WTC11 (cell line): ENCODE results near the gene TRAPPC3.
"Not testable (repeated sequence)": the region's sequence is repeated elsewhere in the genome, so short reads cannot be mapped to it uniquely, and the experiment has no call there.

Source experiments
- ELF4 ChIP-seq: sonication (generic); formaldehyde crosslinking; IDR thresholded peaks from 2 replicates; pipeline ENCODE4 v1.8.1; 2022; ENCODE audit warnings: low read depth, mild to moderate bottlenecking, moderate library complexity, missing genetic modification reagents
- FOXK1 ChIP-seq: sonication (generic); formaldehyde crosslinking; IDR thresholded peaks from 2 replicates; pipeline ENCODE4 v1.8.0; 2022; ENCODE audit warnings: mild to moderate bottlenecking, moderate library complexity, missing genetic modification reagents
- GRHL2 ChIP-seq: fragments of 250-450 bp; sonication (Bioruptor Pico); IDR thresholded peaks from 2 replicates; pipeline ENCODE4 v1.8.0; 2022; ENCODE audit warnings: mild to moderate bottlenecking, moderate library complexity; ENCODE audit not compliant: insufficient replicate concordance, severe bottlenecking
- NFYB ChIP-seq: sonication (generic); formaldehyde crosslinking; conservative IDR thresholded peaks from 2 replicates; pipeline ENCODE4 v1.8.0; 2022; ENCODE audit warnings: low read depth, missing genetic modification reagents
- OVOL2 ChIP-seq: fragments of 250-450 bp; sonication (Bioruptor Pico); IDR thresholded peaks from 2 replicates; pipeline ENCODE4 v1.9.0; 2021; ENCODE audit warnings: mild to moderate bottlenecking, borderline replicate concordance
- SP1 ChIP-seq: sonication (generic); formaldehyde crosslinking; conservative IDR thresholded peaks from 2 replicates; pipeline ENCODE4 v1.8.1; 2022; ENCODE audit warnings: missing genetic modification reagents
- ZBTB21 ChIP-seq: sonication (generic); formaldehyde crosslinking; IDR thresholded peaks from 2 replicates; pipeline ENCODE4 v1.8.1; 2023; ENCODE audit warnings: mild to moderate bottlenecking, missing genetic modification reagents, borderline replicate concordance
- ZNF263 ChIP-seq: sonication (generic); formaldehyde crosslinking; IDR thresholded peaks from 2 replicates; pipeline ENCODE4 v1.8.1; 2022; ENCODE audit warnings: low read depth, mild to moderate bottlenecking, moderate library complexity, missing genetic modification reagents
- ZNF416 ChIP-seq: fragments of 250-450 bp; sonication (Bioruptor Pico); IDR thresholded peaks from 2 replicates; pipeline ENCODE4 v1.9.0; 2021; ENCODE audit warnings: mild to moderate bottlenecking, inconsistent platforms
- TF ChIP-seq, protein P1 (sequence below): fragments of 200-600 bp; IDR thresholded peaks from 2 replicates; pipeline ENCODE4 v1.8.0; 2022; ENCODE audit warnings: antibody characterized with exemption
- TF ChIP-seq, protein P2 (sequence below): sonication (generic); formaldehyde crosslinking; conservative IDR thresholded peaks from 2 replicates; pipeline ENCODE4 v1.8.1; 2023; ENCODE audit warnings: mild to moderate bottlenecking, low read depth, missing genetic modification reagents, moderate library complexity
- TF ChIP-seq, protein P3 (sequence below): sonication (generic); formaldehyde crosslinking; IDR thresholded peaks from 2 replicates; pipeline ENCODE4 v1.8.0; 2022; ENCODE audit warnings: mild to moderate bottlenecking, missing genetic modification reagents
- TF ChIP-seq, protein P4 (sequence below): sonication (generic); formaldehyde crosslinking; IDR thresholded peaks from 2 replicates; pipeline ENCODE4 v1.8.0; 2022; ENCODE audit warnings: mild to moderate bottlenecking, missing genetic modification reagents
- TF ChIP-seq, protein P5 (sequence below): fragments of 250-450 bp; sonication (Bioruptor Pico); IDR thresholded peaks from 2 replicates; pipeline ENCODE4 v1.9.0; 2021; ENCODE audit warnings: mild to moderate bottlenecking, borderline replicate concordance

DNA sequence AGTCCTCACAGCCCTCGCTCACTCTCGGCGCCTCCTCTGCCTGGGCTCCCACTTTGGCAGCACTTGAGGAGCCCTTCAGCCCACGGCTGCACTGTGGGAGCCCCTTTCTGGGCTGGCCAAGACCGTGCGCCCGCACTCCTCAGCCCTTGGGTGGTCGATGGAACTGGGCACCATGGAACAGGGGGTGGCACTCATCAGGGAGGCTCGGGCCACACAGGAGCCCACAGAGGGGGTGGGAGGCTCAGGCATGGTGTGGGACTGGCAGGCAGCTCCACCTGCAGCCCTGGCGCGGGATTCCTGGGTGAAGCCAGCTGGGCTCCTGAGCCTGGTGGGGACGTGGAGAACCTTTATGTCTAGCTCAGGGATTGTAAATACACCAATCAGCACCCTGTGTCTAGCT, 47.5 kb upstream of the TRAPPC3 start:
- TF ChIP-seq NFYB; ELF4 (CRISPR knock-in tag); OVOL2 (CRISPR knock-in tag); ZNF416; FOXK1 (CRISPR knock-in tag); SP1 (CRISPR knock-in tag); GRHL2 (CRISPR knock-in tag); ZNF263; ZBTB21 (CRISPR knock-in tag): not testable (repeated sequence)
- TF ChIP-seq, protein P1, sequence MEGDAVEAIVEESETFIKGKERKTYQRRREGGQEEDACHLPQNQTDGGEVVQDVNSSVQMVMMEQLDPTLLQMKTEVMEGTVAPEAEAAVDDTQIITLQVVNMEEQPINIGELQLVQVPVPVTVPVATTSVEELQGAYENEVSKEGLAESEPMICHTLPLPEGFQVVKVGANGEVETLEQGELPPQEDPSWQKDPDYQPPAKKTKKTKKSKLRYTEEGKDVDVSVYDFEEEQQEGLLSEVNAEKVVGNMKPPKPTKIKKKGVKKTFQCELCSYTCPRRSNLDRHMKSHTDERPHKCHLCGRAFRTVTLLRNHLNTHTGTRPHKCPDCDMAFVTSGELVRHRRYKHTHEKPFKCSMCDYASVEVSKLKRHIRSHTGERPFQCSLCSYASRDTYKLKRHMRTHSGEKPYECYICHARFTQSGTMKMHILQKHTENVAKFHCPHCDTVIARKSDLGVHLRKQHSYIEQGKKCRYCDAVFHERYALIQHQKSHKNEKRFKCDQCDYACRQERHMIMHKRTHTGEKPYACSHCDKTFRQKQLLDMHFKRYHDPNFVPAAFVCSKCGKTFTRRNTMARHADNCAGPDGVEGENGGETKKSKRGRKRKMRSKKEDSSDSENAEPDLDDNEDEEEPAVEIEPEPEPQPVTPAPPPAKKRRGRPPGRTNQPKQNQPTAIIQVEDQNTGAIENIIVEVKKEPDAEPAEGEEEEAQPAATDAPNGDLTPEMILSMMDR: not testable (repeated sequence)
- TF ChIP-seq, protein P2, sequence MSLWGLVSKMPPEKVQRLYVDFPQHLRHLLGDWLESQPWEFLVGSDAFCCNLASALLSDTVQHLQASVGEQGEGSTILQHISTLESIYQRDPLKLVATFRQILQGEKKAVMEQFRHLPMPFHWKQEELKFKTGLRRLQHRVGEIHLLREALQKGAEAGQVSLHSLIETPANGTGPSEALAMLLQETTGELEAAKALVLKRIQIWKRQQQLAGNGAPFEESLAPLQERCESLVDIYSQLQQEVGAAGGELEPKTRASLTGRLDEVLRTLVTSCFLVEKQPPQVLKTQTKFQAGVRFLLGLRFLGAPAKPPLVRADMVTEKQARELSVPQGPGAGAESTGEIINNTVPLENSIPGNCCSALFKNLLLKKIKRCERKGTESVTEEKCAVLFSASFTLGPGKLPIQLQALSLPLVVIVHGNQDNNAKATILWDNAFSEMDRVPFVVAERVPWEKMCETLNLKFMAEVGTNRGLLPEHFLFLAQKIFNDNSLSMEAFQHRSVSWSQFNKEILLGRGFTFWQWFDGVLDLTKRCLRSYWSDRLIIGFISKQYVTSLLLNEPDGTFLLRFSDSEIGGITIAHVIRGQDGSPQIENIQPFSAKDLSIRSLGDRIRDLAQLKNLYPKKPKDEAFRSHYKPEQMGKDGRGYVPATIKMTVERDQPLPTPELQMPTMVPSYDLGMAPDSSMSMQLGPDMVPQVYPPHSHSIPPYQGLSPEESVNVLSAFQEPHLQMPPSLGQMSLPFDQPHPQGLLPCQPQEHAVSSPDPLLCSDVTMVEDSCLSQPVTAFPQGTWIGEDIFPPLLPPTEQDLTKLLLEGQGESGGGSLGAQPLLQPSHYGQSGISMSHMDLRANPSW: not testable (repeated sequence)
- TF ChIP-seq, protein P3, sequence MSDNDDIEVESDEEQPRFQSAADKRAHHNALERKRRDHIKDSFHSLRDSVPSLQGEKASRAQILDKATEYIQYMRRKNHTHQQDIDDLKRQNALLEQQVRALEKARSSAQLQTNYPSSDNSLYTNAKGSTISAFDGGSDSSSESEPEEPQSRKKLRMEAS: not testable (repeated sequence)
- TF ChIP-seq, protein P4, sequence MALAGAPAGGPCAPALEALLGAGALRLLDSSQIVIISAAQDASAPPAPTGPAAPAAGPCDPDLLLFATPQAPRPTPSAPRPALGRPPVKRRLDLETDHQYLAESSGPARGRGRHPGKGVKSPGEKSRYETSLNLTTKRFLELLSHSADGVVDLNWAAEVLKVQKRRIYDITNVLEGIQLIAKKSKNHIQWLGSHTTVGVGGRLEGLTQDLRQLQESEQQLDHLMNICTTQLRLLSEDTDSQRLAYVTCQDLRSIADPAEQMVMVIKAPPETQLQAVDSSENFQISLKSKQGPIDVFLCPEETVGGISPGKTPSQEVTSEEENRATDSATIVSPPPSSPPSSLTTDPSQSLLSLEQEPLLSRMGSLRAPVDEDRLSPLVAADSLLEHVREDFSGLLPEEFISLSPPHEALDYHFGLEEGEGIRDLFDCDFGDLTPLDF (CRISPR knock-in tag): not testable (repeated sequence)
- TF ChIP-seq, protein P5, sequence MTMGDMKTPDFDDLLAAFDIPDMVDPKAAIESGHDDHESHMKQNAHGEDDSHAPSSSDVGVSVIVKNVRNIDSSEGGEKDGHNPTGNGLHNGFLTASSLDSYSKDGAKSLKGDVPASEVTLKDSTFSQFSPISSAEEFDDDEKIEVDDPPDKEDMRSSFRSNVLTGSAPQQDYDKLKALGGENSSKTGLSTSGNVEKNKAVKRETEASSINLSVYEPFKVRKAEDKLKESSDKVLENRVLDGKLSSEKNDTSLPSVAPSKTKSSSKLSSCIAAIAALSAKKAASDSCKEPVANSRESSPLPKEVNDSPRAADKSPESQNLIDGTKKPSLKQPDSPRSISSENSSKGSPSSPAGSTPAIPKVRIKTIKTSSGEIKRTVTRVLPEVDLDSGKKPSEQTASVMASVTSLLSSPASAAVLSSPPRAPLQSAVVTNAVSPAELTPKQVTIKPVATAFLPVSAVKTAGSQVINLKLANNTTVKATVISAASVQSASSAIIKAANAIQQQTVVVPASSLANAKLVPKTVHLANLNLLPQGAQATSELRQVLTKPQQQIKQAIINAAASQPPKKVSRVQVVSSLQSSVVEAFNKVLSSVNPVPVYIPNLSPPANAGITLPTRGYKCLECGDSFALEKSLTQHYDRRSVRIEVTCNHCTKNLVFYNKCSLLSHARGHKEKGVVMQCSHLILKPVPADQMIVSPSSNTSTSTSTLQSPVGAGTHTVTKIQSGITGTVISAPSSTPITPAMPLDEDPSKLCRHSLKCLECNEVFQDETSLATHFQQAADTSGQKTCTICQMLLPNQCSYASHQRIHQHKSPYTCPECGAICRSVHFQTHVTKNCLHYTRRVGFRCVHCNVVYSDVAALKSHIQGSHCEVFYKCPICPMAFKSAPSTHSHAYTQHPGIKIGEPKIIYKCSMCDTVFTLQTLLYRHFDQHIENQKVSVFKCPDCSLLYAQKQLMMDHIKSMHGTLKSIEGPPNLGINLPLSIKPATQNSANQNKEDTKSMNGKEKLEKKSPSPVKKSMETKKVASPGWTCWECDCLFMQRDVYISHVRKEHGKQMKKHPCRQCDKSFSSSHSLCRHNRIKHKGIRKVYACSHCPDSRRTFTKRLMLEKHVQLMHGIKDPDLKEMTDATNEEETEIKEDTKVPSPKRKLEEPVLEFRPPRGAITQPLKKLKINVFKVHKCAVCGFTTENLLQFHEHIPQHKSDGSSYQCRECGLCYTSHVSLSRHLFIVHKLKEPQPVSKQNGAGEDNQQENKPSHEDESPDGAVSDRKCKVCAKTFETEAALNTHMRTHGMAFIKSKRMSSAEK: not testable (repeated sequence)
